ENCODE results near the gene GMEB2.

GMEB2 gene

GRCh38 chr20:63665708-63666107 is 38.8 kb upstream of the GMEB2 start:
- no peak overlapping the region for H3K4me3 ChIP-seq (ENCODE audit: control insufficient read depth, low read depth, low read length)
- no peak for DNase-seq (ENCODE audit: low read depth)
- TF ChIP-seq, protein P1, sequence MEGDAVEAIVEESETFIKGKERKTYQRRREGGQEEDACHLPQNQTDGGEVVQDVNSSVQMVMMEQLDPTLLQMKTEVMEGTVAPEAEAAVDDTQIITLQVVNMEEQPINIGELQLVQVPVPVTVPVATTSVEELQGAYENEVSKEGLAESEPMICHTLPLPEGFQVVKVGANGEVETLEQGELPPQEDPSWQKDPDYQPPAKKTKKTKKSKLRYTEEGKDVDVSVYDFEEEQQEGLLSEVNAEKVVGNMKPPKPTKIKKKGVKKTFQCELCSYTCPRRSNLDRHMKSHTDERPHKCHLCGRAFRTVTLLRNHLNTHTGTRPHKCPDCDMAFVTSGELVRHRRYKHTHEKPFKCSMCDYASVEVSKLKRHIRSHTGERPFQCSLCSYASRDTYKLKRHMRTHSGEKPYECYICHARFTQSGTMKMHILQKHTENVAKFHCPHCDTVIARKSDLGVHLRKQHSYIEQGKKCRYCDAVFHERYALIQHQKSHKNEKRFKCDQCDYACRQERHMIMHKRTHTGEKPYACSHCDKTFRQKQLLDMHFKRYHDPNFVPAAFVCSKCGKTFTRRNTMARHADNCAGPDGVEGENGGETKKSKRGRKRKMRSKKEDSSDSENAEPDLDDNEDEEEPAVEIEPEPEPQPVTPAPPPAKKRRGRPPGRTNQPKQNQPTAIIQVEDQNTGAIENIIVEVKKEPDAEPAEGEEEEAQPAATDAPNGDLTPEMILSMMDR (conservative IDR thresholded peaks at IDR 0.05; ENCODE audit: control insufficient read depth, insufficient read depth, low read depth, low read length), result no peak

GRCh38 chr20:63664861-63665594 is 38.1 kb upstream of the GMEB2 start:
- no peak for DNase-seq (ENCODE audit: low read depth)
- H3K4me3 ChIP-seq (ENCODE audit: control insufficient read depth, low read depth, low read length), result no peak overlapping the region
- TF ChIP-seq, protein P1 (conservative IDR thresholded peaks at IDR 0.05; ENCODE audit: control insufficient read depth, insufficient read depth, low read depth, low read length), result no peak

GRCh38 chr20:63664143-63664851 is 37.4 kb upstream of the GMEB2 start:
- H3K4me3 ChIP-seq (ENCODE audit: control insufficient read depth, low read depth, low read length), result no peak overlapping the region
- TF ChIP-seq, protein P1 (conservative IDR thresholded peaks at IDR 0.05; ENCODE audit: control insufficient read depth, insufficient read depth, low read depth, low read length), result no peak
- DNase-seq (ENCODE audit: low read depth), result no peak

- TF ChIP-seq, protein P1 (conservative IDR thresholded peaks at IDR 0.05; ENCODE audit: control insufficient read depth, insufficient read depth, low read depth, low read length), result no peak
- no peak for DNase-seq (ENCODE audit: low read depth)
- no peak overlapping the region for H3K4me3 ChIP-seq (ENCODE audit: control insufficient read depth, low read depth, low read length)
Observed at GRCh38 chr20:63663332-63664066, 36.6 kb upstream of the GMEB2 start.

DNA sequence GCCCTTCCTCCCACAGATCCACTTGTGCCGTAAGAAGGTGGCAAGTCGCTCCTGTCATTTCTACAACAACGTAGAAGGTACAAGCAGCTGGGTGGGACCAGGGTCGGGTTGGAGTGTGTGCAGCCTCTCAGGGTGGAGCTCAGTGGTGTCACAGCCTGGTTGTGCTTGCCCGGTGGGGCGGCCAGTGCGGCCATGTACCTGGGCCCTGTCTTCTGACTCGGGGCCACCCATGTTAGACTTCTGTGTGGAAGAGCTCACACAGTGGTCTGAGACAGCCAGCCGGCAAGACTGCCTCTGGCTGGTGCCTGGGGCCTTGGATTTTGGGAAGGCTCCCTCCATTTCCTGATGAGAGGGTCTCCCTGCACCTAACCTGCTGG is 35.9 kb upstream of the GMEB2 start:
- TF ChIP-seq, protein P1 (conservative IDR thresholded peaks at IDR 0.05; ENCODE audit: control insufficient read depth, insufficient read depth, low read depth, low read length), result no peak
- no peak for DNase-seq (ENCODE audit: low read depth)
- no peak overlapping the region for H3K4me3 ChIP-seq (ENCODE audit: control insufficient read depth, low read depth, low read length)

GRCh38 chr20:63661959-63662812 is 35.3 kb upstream of the GMEB2 start:
- TF ChIP-seq, protein P1 (conservative IDR thresholded peaks at IDR 0.05; ENCODE audit: control insufficient read depth, insufficient read depth, low read depth, low read length), result no peak
- no peak overlapping the region for H3K4me3 ChIP-seq (ENCODE audit: control insufficient read depth, low read depth, low read length)
- DNase-seq (ENCODE audit: low read depth), result no peak
